Dedifferentiated amniotic fluid mesenchymal stem cell (primary cell): ENCODE results near the gene CPA5.

ENCODE experiments used
- DNase-seq: peaks from one replicate; pipeline ENCODE4 v3.0.0-alpha.2; 2016; ENCODE audit errors: extremely low spot score

Gene CPA5

DNA sequence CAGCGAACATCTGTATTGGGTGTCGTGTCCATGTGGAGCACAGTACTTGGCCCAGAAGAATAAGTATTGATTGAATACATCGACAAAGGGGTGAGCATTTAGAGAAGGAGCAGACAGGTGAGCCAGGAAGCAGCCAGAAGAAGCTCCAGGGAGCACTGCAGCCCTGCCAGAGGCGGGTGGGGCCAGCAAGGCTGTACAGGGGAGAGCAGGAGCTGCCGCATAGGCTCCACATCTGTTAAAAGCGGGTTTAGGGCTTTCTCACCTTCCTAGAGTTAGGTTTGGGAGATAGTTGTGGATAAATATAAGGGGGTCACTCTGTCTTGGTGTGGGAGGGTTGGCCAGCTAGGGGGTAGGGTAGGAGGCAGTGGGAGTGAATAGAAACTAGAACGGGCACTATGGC, 34.4 kb downstream of the CPA5 start:
- DNase-seq = no peak

DNA sequence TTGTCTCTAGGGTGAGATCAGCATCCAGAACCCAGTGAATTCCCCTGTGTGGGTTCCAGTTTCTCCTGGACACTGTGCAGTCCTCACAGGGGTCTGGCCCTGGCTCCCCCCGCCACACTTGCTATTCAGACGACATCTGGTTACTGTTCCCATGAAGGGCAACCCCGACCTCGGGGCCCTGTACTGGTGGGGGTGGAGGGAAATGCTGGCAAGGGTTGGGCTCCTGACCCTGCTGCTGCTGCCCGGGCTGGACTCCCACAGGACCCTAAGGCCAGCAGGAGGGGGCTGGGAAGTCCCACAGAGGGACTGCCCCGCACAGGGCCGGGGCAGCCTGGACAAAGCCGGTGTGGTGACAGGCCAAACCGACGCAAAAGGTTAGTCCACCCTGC, 34.9 kb downstream of the CPA5 start:
- DNase-seq = no peak

DNA sequence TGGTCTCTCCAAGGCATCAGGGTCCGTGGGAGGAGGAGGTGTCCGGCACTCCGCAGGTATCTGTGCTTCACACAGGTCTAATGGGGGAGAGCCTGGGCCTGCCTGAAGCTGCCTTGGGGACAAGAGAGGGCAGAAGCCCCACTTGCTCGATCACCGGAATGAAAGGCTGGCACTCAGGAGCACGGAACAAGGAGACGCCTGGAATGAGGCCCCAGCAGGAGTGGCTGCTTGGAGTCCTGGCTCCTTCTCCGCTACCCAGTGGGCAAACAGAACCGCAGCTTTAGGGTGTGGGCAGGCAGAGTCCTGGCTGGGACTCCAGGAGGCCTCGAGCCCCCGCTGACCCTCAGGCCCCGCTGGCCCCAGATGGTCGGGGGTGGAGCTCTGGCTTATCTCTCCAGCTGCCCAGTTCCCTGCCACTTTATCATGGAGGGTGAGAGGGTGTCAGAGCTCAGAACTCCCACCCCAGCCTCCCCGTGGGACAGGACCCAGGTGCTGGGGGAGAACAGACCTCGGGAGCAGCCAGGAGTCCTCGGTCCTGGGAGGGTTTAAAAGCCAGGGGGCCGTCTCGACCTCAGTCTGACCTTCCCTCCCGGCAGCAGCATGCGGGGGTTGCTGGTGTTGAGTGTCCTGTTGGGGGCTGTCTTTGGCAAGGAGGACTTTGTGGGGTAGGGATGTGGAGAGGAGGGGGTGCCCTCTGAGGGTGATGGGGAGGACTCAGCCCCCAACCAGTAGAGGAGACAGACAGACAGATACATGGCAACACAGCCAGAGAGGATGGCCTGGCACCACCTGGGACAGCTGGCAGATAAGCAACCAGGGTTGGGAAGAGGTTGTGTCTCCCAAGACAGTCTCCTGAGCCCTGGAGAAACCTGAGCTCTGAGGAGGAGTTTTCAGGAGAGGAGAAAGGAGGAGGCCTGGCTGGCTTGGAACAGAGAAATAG, 35.6 kb downstream of the CPA5 start, which contains the start of gene CPA1:
CPA1 (plus strand) TSS at position 574 of the 940 bp plus-strand sequence; CDS start at position 601, 27 bp downstream.
- no peak for DNase-seq

DNA sequence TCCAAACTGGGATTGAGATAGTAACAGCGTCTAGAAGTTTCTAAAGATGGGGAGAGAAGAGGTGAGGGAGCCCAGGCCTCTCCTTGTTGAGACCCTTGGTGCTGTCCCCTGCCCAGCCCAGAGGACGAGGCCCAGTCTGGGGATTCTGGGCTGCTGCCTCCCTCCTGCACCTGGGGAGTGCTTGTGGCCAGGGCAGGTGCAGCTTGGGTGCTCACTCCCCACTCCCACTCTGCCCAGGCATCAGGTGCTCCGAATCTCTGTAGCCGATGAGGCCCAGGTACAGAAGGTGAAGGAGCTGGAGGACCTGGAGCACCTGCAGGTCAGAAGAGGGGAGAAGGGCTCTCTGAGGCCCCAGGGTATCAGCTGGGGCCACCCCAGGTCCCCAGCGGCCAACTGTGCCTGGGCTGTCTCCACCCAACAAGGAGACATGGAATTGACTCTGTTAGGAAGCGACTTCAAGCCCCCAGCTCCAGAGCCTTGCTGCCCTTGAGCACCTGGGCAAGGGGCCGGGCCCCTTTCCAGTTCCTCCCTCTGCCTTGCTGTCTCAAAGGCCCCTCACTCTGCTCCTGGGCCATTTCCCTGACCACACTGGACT, 36.3 kb downstream of the CPA5 start:
- DNase-seq = no peak

DNA sequence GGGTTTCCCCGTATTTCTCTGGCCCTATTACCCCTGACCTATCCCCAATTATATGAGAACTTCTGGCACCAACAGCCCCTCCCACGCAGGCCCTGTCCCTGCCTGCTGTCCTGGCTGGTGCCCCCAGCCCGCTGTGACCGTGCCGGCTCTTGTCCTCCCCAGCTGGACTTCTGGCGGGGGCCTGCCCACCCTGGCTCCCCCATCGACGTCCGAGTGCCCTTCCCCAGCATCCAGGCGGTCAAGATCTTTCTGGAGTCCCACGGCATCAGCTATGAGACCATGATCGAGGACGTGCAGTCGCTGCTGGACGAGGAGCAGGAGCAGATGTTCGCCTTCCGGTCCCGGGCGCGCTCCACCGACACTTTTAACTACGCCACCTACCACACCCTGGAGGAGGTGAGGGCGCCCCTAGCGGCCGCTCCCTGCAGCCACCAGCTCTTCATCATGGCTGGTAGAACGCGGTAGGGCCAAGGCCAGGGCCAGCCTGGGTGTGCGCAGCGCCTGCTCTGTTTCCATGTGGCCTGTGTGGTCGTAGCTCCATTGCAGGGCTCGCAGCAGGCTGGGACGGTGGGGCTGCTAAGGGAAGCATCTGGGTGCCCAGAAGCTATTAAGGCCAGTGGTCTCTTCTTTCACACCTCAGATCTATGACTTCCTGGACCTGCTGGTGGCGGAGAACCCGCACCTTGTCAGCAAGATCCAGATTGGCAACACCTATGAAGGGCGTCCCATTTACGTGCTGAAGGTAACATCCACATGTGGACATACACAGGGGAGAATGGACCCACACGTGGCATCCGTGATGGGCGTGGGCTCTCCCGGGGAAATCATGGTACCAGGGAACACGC, 37.1 kb downstream of the CPA5 start:
- no peak for DNase-seq

DNA sequence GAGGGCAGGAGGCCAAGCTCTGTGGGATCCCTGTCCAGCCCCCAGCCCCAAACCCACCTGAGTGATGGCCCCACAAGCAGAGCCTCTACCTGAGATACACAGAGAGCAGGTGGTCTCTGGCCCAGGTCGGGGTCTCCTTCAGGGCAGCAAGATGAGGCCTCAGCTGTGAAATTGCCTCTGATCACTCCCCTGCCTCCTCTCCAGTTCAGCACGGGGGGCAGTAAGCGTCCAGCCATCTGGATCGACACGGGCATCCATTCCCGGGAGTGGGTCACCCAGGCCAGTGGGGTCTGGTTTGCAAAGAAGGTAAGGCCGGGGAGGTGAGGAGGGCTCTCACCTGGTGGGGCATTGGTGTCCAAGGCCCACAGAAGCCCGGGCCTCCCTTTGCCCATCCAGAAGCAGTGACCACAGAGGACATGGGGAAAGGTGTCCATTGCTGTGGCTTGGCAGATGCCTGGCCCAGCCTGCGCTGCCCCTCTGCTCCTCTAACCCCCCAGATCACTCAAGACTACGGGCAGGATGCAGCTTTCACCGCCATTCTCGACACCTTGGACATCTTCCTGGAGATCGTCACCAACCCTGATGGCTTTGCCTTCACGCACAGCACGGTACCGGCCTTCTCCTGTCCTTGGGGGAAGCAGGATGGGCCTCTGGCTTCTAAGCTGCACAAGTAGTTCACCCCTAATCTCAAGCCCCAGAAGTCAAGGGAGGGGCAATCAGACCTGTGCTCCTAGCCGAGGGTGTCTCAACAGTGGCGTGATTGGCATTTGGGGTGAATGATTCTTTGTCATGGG, 38.8 kb downstream of the CPA5 start:
- DNase-seq = no peak

DNA sequence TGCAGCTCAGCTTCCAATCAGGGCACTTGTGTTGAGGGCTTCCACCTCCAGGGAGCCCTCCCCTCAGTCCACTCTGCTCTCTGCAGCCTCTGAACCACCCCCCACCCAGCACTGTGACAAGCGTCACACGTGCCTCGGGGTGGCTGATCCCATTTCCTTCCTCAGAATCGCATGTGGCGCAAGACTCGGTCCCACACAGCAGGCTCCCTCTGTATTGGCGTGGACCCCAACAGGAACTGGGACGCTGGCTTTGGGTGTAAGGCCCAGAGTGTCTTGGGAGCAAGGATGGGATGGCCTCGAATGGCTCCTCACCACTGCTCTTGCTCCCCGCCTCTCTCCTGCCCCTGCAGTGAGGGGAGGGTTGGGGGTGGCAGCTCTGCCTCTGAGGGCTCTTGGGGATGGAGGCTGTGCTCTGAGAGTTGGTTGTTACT, 39.8 kb downstream of the CPA5 start:
- no peak for DNase-seq

DNA sequence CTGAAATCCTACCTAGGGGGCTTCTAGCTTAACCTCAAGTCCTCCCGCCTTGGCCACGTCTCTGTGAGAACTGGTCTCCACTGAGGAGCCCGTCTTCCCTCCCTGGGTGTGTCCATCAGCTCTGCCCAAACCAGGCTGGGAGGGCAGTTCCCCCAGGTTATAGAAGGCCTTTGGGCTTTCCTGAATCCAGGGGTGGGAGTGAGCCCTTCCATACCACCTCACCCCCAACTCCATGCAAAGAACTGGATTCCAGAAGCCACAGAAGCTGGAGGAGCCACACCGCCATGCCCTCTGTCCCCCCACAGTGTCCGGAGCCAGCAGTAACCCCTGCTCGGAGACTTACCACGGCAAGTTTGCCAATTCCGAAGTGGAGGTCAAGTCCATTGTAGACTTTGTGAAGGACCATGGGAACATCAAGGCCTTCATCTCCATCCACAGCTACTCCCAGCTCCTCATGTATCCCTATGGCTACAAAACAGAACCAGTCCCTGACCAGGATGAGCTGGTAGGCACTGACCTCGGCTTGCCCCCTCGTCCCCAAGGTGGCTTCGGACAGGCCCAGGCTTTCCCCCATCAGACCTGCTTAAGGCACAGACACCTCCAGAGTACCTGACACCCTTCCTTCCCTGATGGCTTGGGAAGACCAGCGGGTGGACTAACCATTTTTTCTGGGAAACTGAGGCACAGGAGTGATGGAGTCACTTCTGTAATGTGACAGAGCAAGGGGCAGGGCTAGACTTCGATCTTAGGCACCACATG, 40.4 kb downstream of the CPA5 start:
- DNase-seq = no peak

DNA sequence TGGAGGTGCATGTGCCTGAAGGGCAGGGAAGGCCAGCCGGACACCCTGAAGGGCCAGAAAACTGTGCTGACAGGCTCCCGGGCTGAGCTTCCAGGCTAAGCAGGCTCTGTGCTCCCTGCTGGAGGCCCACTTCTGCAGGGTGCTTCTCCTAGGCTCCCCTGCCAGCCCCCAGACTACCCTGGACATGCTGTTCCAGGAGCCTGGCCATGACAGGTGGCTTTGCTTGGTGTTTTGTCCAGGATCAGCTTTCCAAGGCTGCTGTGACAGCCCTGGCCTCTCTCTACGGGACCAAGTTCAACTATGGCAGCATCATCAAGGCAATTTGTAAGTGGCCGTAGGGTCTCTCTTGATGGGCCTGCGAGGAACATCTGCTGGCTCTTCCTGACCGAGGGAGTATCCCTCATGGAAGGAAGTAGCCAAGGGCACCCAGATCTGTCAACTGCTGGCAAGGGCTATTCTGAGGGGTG, 41.0 kb downstream of the CPA5 start:
- DNase-seq = no peak

DNA sequence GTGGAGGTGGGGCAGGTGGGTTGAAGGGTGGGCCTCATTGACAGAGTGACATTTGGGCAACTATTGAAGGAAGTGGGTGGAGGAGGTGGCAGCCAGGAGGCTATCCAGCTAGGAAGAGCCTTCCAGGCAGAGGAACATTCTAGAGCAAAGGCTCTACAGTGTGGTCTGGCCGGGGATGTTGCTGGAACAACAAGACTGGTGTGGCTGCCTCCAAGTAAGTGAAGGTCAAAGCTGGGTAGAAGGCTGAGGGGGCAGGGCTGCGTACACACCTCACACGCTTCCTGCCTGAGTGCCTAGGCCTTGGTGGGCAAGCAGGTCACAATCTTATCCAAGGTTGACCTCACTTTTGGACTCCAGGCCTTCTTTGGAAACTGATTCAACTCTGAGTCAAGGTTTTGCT, 42.3 kb downstream of the CPA5 start:
- no peak for DNase-seq

DNA sequence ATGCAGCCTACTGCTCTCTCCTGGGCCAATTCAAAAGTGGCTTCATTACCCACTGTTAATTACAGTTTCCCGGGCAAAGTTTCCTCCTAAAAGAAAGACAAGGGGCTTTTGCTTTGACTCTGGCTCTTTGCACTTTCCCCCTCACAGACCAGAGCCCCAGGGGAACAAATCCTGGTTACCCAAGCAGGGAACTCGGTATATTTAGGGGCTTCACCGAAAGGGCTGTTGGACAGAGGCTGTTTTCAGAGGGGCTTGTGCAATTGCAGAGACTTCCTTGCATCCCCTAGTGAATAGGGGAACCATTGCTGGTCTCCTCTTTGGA, 42.7 kb downstream of the CPA5 start:
- DNase-seq = no peak

DNA sequence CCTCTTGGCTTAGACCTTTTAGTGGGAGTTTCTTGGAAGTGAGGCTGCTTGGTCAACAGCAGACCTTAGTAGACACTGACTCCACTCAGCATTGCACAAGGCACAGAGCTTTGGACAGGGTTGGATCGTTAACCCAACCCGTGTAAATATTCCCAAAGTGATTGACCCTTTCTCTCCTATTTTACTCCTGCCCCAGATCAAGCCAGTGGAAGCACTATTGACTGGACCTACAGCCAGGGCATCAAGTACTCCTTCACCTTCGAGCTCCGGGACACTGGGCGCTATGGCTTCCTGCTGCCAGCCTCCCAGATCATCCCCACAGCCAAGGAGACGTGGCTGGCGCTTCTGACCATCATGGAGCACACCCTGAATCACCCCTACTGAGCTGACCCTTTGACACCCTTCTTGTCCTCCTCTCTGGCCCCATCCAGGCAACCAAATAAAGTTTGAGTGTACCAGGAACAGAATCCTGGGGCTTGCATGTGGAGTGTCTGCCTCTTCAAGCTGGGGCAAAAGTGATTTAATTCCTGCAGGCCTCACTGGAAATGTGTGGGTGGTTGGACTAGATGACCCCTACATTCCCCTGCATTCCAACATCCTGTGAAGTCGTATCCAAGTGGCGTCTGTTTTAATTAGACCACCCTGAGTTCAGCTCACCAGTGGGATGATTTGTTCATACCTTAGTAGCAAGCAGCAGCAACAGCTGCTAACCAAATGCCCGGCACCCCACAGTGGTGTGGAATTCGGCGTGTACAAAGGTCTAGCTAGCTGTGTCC, 43.2 kb downstream of the CPA5 start:
- no peak for DNase-seq

DNA sequence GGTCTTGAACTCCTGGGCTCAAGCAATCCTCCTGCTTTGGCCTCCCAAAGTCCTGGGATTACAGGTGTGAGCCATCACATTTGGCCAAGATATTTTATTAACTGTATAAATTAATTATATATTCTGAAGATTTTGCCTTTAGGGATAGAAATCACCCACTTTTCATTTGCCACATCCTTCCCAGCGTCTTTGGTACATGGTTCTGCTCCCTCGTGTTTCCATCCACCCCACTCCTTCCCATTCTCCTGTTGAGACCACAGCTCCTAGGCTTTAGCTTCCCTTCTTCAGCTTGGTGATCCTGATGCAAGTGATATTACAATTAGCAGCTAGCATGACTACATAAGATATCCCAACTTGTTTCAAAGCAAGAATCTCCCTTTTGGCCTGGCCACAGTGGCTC, 44.1 kb downstream of the CPA5 start:
- no peak for DNase-seq

DNA sequence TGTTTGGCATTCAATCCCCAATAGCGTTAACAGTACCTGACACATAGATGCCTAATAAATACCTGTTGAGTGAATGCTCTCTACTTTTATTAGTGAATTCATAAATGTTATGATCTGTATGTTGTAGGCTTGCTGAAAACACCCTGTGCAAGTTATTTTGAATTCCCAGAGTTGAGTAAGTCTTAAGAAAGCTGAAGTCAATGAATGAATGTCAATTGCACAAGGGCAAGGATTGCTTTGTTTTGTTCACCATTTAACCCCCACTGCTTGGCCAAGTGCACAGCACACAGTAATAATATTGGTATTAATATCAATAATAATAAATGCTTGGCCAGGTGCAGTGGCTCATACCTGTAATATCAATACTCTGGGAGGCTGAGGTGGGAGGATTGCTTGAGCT, 45.9 kb downstream of the CPA5 start:
- no peak for DNase-seq

DNA sequence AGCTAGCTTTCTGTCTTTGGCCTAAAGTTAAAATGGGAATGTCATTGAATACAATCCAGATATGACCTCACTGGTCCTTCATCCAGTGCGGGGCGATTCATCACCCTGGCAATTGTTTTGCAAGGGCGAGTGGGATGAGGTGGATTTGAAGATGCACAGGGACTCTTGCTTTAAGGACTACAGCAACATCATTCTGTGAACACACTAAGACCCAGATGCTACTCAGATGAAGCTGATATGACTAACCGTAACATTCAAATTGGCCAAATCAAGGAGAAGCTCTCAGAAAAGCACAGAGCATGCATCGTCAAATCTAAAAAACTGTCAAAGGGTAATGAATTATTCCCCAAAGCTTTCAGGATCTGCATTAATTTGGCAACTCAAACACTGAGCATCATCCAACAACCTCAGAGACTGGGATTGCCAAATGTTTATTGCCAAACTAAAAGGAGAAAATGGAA, 48.5 kb downstream of the CPA5 start:
- DNase-seq = no peak

DNA sequence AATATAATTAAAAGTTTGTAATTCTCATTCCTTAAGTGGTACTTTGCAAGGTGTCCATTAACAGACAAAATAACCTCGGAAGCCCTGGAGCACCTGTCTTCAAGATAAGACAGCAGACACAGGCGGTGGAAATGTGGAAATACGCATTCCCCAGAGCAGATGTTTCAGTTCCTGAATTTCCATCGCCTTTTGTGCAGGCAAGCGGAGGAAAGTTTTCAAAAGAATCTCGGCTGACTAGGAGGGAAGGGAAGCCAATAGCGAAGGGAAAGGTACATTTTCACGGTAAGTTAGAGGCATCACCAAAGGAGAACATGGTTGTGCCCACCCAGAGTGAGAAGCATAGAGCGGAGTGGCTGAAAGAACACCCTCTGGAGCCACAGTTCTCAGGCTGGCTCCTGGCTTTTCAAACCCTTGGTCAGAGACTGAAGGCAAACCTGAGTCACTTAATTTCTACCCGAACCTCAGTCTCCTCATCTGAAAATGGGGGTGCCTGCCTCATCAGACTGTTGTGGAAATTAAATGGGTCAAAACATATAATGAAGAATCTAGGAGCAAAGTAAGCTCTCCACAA, 49.3 kb downstream of the CPA5 start:
- DNase-seq = no peak

DNA sequence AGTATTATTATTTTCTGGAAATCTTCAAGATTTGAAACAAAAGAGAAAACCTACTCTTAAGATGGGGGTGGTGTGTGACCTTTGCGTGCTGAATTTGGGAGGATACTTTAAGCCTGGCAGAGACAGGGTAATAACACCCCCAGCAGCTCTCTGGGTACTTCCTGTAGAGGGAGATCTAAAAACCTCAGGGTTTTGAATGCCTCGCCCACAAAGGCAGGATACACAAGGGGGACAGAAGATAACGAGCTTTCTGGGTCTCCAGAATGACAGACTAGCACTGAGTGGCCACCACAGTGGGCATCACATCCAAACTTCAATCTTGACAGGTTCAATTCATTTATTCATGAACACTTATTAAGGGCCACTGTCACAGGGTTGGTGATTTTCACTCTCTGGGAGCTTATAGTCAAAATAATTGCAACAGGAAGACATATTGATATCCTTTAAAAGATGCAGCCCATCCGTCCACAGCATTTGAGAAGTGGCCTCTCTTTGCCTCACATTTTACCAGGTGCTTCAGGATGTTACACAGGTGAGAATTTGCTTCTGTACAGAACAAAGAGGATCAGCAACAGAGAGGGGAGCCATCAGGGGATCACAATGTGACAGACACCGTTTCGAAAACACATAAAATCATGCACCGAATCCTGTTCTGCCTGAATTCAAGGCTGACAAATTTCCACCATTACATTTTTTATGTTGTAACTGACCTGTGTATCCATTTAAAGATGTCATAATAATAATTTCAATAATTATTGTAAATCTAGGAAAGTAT, 50.0 kb downstream of the CPA5 start:
- no peak for DNase-seq

DNA sequence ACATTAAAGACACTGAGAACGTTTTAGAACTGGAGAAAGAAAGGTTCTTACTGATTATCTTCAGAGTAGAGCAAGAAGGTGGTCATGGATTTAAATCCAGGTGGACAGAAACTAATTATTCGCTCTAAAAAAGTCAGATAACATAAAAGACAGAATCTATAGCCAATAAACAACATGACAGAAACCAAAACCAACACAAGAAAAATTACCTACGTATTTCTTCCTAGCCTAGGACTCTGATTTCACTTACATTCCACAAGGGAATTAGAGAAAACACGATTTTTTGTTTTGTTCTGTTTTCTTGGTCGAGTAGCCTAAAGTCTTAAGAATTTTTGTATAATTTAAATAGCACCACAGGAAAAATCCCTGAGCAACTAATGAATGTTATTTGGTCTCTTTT, 50.8 kb downstream of the CPA5 start:
- no peak for DNase-seq

DNA sequence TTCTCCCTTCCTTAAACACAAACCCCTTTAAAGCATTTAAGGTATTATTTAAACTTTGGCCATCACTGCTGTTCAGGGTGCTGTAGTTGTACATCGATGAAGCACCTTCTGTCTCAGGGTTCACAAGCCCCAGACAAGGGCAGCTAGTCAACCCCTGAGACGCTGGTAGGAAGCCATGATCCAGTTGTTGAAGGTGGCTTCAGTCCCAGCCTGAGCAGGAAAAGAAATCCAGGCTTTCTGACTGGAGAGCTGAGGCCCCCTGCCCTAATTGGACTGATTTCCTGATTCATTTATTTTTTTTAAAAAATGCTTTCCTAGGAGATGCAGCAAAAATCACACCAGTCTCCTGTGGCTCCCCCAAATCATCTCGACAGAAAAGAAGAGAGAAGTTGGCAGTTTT, 51.5 kb downstream of the CPA5 start:
- no peak for DNase-seq
